SK-N-MC (cell line): ENCODE results near the gene FAM241A.
"Not testable (repeated sequence)": the region's sequence is repeated elsewhere in the genome, so short reads cannot be mapped to it uniquely, and the experiment has no call there.

Experiments
- DNase-seq: peaks from one replicate; pipeline ENCODE4 v3.0.0-alpha.2; 2011; ENCODE audit warnings: low read depth, low spot score
- H3K27ac ChIP-seq: fragments of 200-600 bp; sonication (generic); 2 replicates; pipeline ENCODE4 v1.5.1; 2016; ENCODE audit warnings: mixed run types
- H3K36me3 ChIP-seq: fragments of 200-600 bp; sonication (generic); 2 replicates; pipeline ENCODE4 v1.6.1; 2017; ENCODE audit warnings: antibody characterized with exemption, low read length, mixed read lengths; ENCODE audit not compliant: insufficient read depth
- H3K4me3 ChIP-seq: fragments of 200-600 bp; sonication (generic); 2 replicates; pipeline ENCODE4 v1.5.1; 2016
- H3K9ac ChIP-seq: fragments of 200-600 bp; sonication (generic); 2 replicates; pipeline ENCODE4 v1.8.0; 2017; ENCODE audit warnings: mixed run types, mixed read lengths; ENCODE audit not compliant: insufficient read length
- H3K9me3 ChIP-seq: fragments of 200-600 bp; sonication (generic); 2 replicates; pipeline ENCODE4 v1.6.1; 2017; ENCODE audit warnings: low read depth, mild to moderate bottlenecking, antibody characterized with exemption, low read length, moderate library complexity, mixed read lengths
- EZH2 ChIP-seq: fragments of 200-600 bp; sonication (generic); IDR thresholded peaks from one replicate; pipeline ENCODE4 v1.6.1; 2017; ENCODE audit warnings: antibody characterized with exemption
- FOXP2 ChIP-seq: optimal IDR thresholded peaks from 2 replicates; pipeline ENCODE3; 2011; ENCODE audit warnings: mild to moderate bottlenecking, moderate library complexity; ENCODE audit not compliant: insufficient read depth; ENCODE audit errors: extremely low read length, control extremely low read depth
- POLR2AphosphoS5 ChIP-seq: IDR thresholded peaks from 2 replicates; pipeline ENCODE4 v1.6.1; 2012; ENCODE audit warnings: mild to moderate bottlenecking, low read depth, low read length, borderline replicate concordance

Gene FAM241A

GRCh38 chr4:112145326-112145789 lies at the start of gene FAM241A:
Gene FAM241A, plus strand, starts transcription at chr4:112145454. Its CDS starts 127 bp downstream, at chr4:112145581.
- 0 out of 2 replicates have a peak within 1 kb of the TSS, but pooled peaks have one; percentile 39 for H3K27ac ChIP-seq
- peak; percentile 53; the same call in 1 of the 2 replicates for TF ChIP-seq POLR2AphosphoS5
- no peak for TF ChIP-seq FOXP2
- TF ChIP-seq EZH2: no peak
- peak within 1 kb of the TSS; percentile 68 for H3K9ac ChIP-seq
- no peaks in the 10 kb centered on the region for H3K36me3 ChIP-seq
- H3K4me3 ChIP-seq: peak within 1 kb of the TSS; percentile 88
- H3K9me3 ChIP-seq: no peaks in the 10 kb centered on the region
- DNase-seq: no peak

- DNase-seq: no peak
- Histone ChIP-seq H3K9me3 (no peaks in the 10 kb centered on the region), H3K27ac (no peak overlapping the region), H3K36me3 (no peaks in the 10 kb centered on the region), H3K9ac (no peak overlapping the region), H3K4me3 (no peak overlapping the region)
- TF ChIP-seq FOXP2: no peak
- TF ChIP-seq POLR2AphosphoS5: no peak
- no peak for TF ChIP-seq EZH2
Observed at GRCh38 chr4:112098841-112099530, 46.3 kb upstream of the FAM241A start.

GRCh38 chr4:112099701-112100297 lies 45.5 kb upstream of the FAM241A start:
- no peaks in the 10 kb centered on the region for H3K36me3 ChIP-seq
- DNase-seq: peak; percentile 45
- H3K4me3 ChIP-seq: no peak overlapping the region
- no peaks in the 10 kb centered on the region for H3K9me3 ChIP-seq
- H3K27ac ChIP-seq: no peak overlapping the region
- no peak for TF ChIP-seq FOXP2
- no peak for TF ChIP-seq EZH2
- TF ChIP-seq POLR2AphosphoS5: no peak
- no peak overlapping the region for H3K9ac ChIP-seq

DNA sequence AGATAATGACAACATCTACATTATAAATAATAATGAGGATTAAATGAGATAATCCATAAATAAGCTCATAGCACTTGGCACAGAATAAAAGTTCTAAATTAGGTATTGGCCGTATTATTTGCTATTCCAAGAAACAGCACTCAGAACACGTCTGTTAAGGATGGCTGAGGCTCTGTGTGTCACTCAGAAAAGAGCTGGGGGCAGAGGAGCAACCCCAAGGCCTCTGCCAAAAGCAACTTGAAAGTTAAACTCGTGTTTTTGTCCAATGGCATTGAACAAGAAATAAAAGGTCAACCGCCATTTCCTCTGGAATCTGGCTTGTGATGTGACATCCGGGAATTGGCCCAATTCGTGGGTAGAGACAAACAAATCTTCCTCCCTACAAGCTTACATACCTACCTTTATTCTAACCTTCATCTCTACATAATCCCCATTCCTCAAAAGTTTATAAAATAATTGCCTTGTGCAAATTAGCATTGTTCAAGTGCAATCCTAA lies 42.3 kb upstream of the FAM241A start:
- no peaks in the 10 kb centered on the region for H3K36me3 ChIP-seq
- DNase-seq: no peak
- TF ChIP-seq POLR2AphosphoS5: no peak

DNA sequence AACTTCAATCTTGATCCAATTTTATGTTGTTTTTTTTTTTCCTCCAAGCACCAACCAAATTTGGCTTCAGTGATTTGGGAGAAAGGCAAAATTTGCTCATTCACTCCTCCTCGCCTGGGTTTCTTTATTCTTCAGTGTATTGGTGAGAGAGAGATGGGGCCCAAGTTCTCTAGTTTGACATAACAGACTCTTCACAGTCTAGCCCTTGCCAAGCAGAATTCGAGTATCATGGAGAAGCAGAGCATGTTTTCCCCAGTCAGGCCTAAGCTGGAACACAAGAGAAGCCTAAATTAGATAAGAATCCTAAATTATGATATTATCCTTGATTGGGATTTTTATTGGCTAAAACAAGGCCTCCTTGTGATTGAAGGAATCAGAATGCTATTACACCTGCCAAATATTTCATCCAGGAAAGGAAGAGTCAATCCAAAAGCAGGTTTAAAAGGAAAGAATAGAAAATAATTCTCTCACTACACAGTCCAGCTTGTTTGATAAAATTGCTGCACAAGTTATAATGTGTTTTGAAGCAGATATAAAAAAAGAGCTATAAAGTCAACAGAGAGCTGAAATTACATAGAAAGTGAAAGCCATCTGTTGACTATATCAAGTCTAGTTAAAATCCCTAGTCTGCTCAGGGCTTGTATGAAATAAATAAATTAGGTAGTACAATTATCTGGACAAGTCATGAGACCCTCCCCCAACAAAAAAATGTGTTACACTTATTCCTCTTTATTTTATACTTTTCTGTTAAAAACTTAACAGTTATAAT lies 39.9 kb upstream of the FAM241A start:
- DNase-seq: no peak
- H3K27ac ChIP-seq: no peak overlapping the region
- TF ChIP-seq POLR2AphosphoS5 (no peak), EZH2 (no peak), FOXP2 (no peak)
- H3K4me3 ChIP-seq: no peak overlapping the region
- no peaks in the 10 kb centered on the region for H3K9me3 ChIP-seq
- H3K9ac ChIP-seq: no peak overlapping the region
- no peaks in the 10 kb centered on the region for H3K36me3 ChIP-seq

More for the DNA sequence above, 42.3 kb upstream of the FAM241A start:
- no peak overlapping the region for H3K27ac ChIP-seq
- no peak overlapping the region for H3K4me3 ChIP-seq
- no peaks in the 10 kb centered on the region for H3K9me3 ChIP-seq
- H3K9ac ChIP-seq: no peak overlapping the region

GRCh38 chr4:112109360-112110058 lies 35.7 kb upstream of the FAM241A start:
- Histone ChIP-seq H3K27ac (no peak overlapping the region), H3K4me3 (no peak overlapping the region), H3K9me3 (no peaks in the 10 kb centered on the region), H3K36me3 (no peaks in the 10 kb centered on the region), H3K9ac (no peak overlapping the region)
- no peak for DNase-seq
- TF ChIP-seq EZH2 (no peak), POLR2AphosphoS5 (no peak), FOXP2 (no peak)

GRCh38 chr4:112110059-112110425 lies 35.2 kb upstream of the FAM241A start:
- Histone ChIP-seq H3K27ac (no peak overlapping the region), H3K9ac (no peak overlapping the region), H3K36me3 (no peaks in the 10 kb centered on the region), H3K4me3 (no peak overlapping the region), H3K9me3 (no peaks in the 10 kb centered on the region)
- TF ChIP-seq POLR2AphosphoS5: no peak
- TF ChIP-seq EZH2: no peak
- TF ChIP-seq FOXP2: no peak
- DNase-seq: no peak

DNA sequence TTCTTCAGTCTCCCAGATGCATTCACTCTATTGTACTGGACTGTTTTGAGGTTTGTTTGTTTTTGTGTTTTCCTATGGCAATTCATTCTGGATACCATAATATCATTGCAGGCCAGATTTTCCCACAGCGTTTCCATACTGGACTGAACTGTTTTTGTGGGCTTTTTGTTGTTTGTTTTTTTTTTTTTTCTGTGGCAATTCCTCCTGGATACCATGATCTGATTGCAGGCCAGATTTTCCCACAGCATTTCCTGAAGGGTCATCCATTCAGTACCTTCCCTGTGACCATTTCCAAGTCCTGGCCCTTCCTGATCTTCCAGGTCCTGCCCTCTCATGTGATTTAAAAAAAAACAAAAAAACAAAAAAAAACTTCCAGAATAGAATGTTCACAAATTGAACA lies 33.9 kb upstream of the FAM241A start:
- no peak overlapping the region for H3K4me3 ChIP-seq
- no peak overlapping the region for H3K27ac ChIP-seq
- H3K36me3 ChIP-seq: no peaks in the 10 kb centered on the region
- no peaks in the 10 kb centered on the region for H3K9me3 ChIP-seq
- TF ChIP-seq EZH2: no peak
- no peak for TF ChIP-seq POLR2AphosphoS5
- TF ChIP-seq FOXP2: no peak
- DNase-seq: no peak
- H3K9ac ChIP-seq: no peak overlapping the region

DNA sequence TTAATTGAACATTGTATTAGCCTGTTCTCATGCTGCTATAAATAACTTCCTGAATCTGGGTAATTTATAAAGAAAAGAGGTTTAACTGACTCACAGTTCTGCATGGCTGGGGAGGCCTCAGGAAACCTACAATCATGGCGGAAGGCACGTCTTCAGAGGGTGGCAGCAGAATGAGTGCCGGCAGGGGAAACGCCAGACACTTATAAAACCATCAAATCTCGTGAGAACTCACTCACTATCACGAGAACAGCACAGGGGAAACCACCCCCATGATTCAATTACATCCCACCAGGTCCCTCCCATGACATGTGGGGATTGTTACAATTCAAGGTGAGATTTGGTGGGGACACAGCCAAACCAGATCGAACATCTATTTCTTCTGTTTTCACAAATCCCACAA lies 33.2 kb upstream of the FAM241A start:
- not testable (repeated sequence) for H3K36me3 ChIP-seq, H3K4me3 ChIP-seq, H3K9ac ChIP-seq, H3K9me3 ChIP-seq, DNase-seq, H3K27ac ChIP-seq
